ENCODE data around the gene ATP5F1A. TPM values are rescaled to one million over a fixed set of nuclear protein-coding genes. Genes with fewer than 3 reads are reported as not detected.
"Not testable (repeated sequence)": the region's sequence is repeated elsewhere in the genome, so short reads cannot be mapped to it uniquely, and the experiment has no call there.

The ATP5F1A gene
- total and polyA plus RNA-seq, 2 donors: 390 to 406 TPM

DNA sequence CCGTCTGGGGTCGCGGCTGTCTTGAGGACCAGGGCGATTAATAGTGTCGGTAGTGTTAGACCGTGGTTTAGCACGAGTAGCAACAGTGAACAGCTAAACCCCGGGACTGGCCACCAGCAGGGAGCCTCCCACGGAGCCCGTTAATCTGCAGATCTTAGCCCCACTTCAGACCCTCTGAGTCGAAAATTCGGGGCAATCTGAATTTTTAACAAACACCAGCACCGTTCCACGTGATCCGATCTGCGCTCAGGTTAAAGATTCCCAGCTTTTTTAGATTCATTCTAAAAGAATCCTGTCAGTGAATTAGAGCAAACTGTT, 479 bp upstream of the ATP5F1A start:
- DNase-seq (ENCODE audit: extremely low spot score): no peak
- H3K4me1 ChIP-seq (ENCODE audit: insufficient read depth): peaks cover 3% of the 10 kb centered on the region
- peak overlapping the region; percentile 85 for H3K4me3 ChIP-seq (ENCODE audit: low read depth, low read length)
- no peak overlapping the region for H3K27ac ChIP-seq (ENCODE audit: low read depth)
- WGBS: 14% methylated on average over 16 of the region's 16 CpGs
- H3K36me3 ChIP-seq (ENCODE audit: insufficient read depth): no peaks in the 10 kb centered on the region

DNA sequence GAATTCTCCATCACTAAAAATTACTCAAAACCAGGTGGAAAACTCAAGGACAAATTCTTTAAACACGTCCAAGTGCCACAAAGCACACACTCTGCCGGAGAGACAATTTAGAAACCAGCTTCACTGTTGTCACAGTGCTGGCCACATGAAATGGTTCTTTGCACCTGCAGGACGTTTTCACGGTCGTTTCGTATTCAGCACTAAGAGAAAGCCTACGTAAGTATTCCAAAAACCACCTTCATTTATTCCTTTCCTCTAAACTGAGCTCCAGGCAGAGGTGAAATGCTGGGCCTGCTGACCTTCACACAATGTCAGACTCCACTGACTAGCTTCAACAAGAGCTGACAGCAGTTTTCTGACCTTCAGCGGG, 680 bp downstream of the ATP5F1A start:
- peak overlapping the region; percentile 87 for H3K27ac ChIP-seq (ENCODE audit: low read depth)
- no peak for DNase-seq (ENCODE audit: extremely low spot score)
- under 1% methylated on average over 8 of the region's 8 CpGs for WGBS
- H3K4me1 ChIP-seq (ENCODE audit: insufficient read depth): peaks cover 3% of the 10 kb centered on the region
- no peaks in the 10 kb centered on the region for H3K36me3 ChIP-seq (ENCODE audit: insufficient read depth)
- H3K4me3 ChIP-seq (ENCODE audit: low read depth, low read length): peak overlapping the region; percentile 85

DNA sequence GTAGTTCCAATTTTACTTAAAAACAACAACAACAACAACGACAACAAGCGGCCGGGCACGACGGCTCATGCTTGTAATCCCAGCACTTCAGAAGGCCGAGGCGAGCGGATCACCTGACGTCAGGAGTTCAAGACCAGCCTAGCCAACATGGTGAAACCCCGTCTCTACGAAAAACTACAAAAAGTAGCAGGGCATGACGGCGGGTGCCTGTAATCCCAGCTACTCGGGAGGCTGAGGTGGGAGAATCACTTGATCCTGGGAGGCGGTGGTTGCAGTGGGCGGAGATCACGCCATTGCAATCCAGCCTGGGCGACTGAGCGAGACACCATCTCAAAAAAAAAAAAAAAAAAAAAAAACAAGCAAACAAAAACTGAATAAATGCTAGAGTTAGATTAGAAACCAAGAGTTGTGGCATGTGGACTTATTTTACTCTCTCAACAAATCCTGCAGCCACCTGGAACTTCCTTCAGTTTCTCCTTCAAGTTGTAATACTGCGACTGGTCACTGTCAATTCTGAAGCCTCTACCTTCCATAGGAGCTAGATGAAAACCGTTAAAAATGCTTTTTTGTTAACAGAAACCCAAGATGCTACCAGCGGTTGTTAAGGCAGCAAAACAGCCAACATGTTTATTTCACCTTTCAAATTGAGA, 1.3 kb downstream of the ATP5F1A start:
- DNase-seq (ENCODE audit: extremely low spot score): no peak
- no peak overlapping the region for H3K27ac ChIP-seq (ENCODE audit: low read depth)
- peak overlapping the region; percentile 85 for H3K4me3 ChIP-seq (ENCODE audit: low read depth, low read length)
- H3K36me3 ChIP-seq (ENCODE audit: insufficient read depth): no peaks in the 10 kb centered on the region
- 42% methylated on average over 22 of the region's 22 CpGs for WGBS
- peaks cover 3% of the 10 kb centered on the region for H3K4me1 ChIP-seq (ENCODE audit: insufficient read depth)

DNA sequence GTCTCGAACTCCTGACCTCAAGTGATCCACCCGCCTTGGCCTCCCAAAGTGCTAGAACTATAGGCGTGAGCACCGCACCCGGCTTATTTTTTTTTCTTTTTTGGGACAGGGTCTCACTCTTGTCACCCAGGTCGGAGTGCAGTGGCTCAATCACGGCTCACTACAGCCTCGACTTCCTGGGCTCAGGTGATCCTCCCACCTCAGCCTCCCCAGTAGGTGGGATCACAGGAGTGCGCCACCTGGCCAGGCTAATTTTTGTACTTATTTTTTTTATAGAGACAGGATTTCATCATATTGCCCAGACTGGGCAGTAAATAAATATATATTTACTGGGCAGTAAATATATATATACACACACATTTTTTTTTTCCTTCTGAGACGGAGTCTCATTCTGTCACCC, 2.6 kb downstream of the ATP5F1A start:
- no peak for DNase-seq (ENCODE audit: extremely low spot score)
- Histone ChIP-seq H3K27ac (ENCODE audit: low read depth) (no peak overlapping the region), H3K36me3 (ENCODE audit: insufficient read depth) (peaks cover 3% of the 10 kb centered on the region), H3K4me3 (ENCODE audit: low read depth, low read length) (no peak overlapping the region), H3K4me1 (ENCODE audit: insufficient read depth) (peaks cover 3% of the 10 kb centered on the region)
- WGBS: 97% methylated on average over 10 of the region's 10 CpGs

DNA sequence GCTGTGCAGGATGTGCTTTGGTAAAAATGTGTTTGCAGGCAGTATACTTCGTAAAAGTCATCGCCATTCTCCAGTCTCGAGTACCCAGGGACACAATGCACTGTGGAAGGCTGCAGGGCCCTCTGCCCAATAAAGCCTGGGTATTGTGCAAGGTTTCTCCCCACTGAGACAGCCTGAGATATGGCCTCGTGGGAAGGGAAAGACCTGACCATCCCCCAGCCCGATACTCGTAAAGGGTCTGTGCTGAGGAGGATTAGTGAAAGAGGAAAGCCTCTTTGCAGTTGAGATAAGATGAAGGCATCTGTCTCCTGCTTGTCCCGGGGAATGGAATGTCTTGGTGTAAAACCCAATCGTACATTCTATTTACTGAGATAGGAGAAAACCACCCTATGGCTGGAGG, 9.6 kb downstream of the ATP5F1A start:
- not testable (repeated sequence) for H3K27ac ChIP-seq (ENCODE audit: low read depth); H3K4me3 ChIP-seq (ENCODE audit: low read depth, low read length); DNase-seq (ENCODE audit: extremely low spot score); H3K4me1 ChIP-seq (ENCODE audit: insufficient read depth)
- H3K36me3 ChIP-seq (ENCODE audit: insufficient read depth): peaks cover 16% of the 10 kb centered on the region
- WGBS: 40% methylated on average over 8 of the region's 8 CpGs

DNA sequence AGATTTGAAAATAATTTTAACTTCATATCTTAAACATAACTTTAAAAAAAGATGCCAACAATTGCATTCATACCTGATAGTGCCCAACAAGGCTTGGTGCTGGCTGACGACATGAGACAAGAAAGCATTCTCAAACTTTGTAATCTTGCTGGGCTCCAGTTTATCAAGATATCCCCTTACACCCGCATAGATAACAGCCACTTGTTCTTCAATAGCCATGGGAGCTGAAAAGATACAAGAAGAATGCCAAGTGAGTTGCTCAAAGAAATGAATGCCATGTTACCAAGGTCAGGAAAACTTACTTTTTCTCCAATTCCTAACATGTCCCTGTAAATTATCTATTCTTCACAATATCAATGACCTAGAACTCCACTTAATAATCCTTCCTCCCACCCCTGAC, 13.7 kb downstream of the ATP5F1A start:
- Histone ChIP-seq H3K4me1 (ENCODE audit: insufficient read depth) (no peaks in the 10 kb centered on the region), H3K4me3 (ENCODE audit: low read depth, low read length) (no peak overlapping the region), H3K36me3 (ENCODE audit: insufficient read depth) (peaks cover 14% of the 10 kb centered on the region), H3K27ac (ENCODE audit: low read depth) (no peak overlapping the region)
- no peak for DNase-seq (ENCODE audit: extremely low spot score)
- WGBS: 60% methylated on average over 2 of the region's 2 CpGs

DNA sequence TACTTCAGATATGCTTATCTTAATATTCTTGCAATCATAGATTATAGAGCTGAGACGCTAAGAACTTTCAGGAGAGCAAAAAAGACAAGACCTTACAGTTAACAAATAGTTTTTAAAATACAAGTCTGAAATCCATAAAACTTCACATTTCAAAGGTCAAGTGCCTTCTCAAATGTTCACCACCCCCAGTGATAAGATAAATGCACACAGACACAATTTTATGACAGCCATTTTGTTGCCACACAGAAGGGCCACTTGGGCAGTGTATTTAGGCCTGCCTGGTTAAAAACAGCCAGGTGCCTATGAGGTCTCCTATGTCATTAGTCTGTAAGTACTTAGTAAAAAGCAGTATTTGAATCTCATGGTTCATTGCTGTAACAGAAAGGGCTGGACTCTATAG, 17.9 kb downstream of the ATP5F1A start:
- DNase-seq (ENCODE audit: extremely low spot score): no peak
- no peak overlapping the region for H3K27ac ChIP-seq (ENCODE audit: low read depth)
- no peaks in the 10 kb centered on the region for H3K4me1 ChIP-seq (ENCODE audit: insufficient read depth)
- H3K4me3 ChIP-seq (ENCODE audit: low read depth, low read length): no peak overlapping the region
- 74% methylated on average over 1 of the region's 1 CpG for WGBS
- peaks cover 4% of the 10 kb centered on the region for H3K36me3 ChIP-seq (ENCODE audit: insufficient read depth)

DNA sequence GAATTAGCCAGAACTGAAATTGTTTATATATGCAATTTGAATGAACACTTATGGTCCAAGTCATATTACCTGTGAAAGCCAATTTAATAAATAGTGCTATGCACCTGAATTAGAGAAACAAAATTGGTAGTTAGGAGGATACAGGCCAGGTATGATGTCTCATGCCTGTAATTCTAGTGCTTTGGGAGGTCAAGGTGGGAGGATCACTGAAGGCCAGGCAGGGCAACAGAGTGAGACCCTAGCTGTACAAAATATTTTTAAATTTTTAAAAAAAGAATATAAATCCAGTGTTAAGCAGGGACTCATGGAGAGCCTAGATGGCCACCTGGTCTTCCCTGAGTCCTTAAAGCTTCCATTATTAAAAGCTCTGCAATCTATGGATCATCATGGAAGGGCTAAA, 18.8 kb downstream of the ATP5F1A start:
- no peak for DNase-seq (ENCODE audit: extremely low spot score)
- no peak overlapping the region for H3K4me3 ChIP-seq (ENCODE audit: low read depth, low read length)
- no peaks in the 10 kb centered on the region for H3K4me1 ChIP-seq (ENCODE audit: insufficient read depth)
- peaks cover 4% of the 10 kb centered on the region for H3K36me3 ChIP-seq (ENCODE audit: insufficient read depth)
- no peak overlapping the region for H3K27ac ChIP-seq (ENCODE audit: low read depth)

DNA sequence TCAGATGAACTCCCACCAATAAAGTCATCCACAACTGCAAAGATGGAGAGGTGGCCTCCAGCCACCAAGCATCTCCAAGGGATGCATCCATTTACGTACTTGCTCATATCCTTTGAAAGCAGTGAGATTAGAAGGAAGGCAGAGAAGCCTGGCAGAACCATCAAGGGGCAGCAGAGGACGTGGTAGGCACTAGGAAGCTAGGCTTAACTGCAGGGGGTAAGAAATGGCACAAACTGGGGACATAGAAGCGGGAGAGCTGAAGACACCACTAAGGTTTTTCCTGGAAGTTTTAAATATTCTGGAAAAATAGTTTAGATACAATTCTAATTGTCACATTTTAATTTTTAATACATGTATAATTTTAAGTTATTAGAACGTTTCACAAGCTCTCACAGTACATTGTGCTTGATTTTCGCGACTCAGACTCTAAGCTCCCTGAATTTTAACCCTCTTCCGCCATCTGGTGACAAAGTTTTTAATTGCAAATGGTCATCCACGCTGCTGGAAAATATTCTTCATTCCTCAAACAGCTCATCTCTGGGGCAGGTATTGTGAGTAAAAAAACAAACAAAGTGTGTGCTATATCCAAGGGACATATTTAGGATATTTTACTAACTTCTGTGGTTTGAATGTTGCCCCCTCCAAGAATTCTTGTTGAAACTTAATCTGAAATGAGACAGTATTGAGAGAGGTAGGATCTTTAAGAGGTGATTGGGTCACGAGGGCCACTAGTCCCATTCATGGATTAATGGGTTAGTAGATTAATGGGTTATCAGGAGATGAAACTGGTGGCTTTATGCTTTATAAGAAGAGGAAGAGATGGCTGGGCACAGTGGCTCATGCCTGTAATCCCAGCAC, 24.4 kb downstream of the ATP5F1A start:
- Histone ChIP-seq H3K4me3 (ENCODE audit: low read depth, low read length) (no peak overlapping the region), H3K27ac (ENCODE audit: low read depth) (no peak overlapping the region), H3K4me1 (ENCODE audit: insufficient read depth) (peaks cover 1% of the 10 kb centered on the region), H3K36me3 (ENCODE audit: insufficient read depth) (no peaks in the 10 kb centered on the region)
- WGBS: 32% methylated on average over 9 of the region's 9 CpGs
- peak; percentile 33 for DNase-seq (ENCODE audit: extremely low spot score)

DNA sequence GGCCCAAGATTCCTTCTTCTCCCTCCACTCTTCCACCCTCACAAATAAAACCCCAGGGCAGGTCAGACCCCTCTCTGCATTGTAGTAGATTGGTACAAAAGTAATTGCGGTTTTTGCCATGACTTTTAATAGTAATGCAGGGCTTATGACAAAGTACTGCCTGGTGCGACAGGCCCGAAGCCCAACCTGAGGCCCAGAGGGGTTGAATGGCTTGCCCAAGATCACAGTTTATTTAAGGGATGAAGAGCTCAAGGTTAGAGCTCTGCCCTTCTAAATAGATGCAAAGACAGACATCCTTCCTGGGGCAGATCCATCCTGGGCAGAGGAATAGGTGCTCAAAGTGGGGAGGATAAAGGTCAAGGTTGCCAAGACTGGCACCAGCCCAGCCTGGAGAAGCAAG, 25.1 kb downstream of the ATP5F1A start:
- H3K4me3 ChIP-seq (ENCODE audit: low read depth, low read length): no peak overlapping the region
- no peaks in the 10 kb centered on the region for H3K36me3 ChIP-seq (ENCODE audit: insufficient read depth)
- H3K4me1 ChIP-seq (ENCODE audit: insufficient read depth): peaks cover 1% of the 10 kb centered on the region
- no peak for DNase-seq (ENCODE audit: extremely low spot score)
- H3K27ac ChIP-seq (ENCODE audit: low read depth): no peak overlapping the region
- 84% methylated on average over 3 of the region's 3 CpGs for WGBS

DNA sequence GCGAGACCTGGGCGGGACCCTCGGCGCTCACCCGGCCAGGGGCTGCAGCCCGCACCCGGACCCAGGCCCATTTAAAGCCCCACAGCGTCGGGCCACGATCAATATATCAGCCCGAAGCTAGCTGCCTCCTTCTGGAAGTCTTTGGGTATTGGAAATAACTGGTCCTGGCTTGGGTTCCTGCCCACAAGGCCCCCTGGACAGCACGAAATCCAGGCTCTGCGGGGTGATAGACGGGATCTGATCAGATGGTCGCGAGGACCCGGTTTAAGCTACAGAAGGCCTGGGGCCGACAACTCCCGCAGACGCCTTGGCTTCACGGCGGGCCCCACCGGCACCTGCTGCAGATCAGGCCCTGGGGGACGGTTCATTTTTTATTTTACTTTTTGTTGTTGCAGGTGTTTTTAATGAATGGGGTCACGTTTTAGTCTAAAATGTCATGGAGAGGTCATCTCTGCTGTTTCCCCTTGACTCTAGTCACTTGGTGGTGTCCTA, 25.7 kb downstream of the ATP5F1A start:
- Histone ChIP-seq H3K4me3 (ENCODE audit: low read depth, low read length) (peak overlapping the region; percentile 77), H3K4me1 (ENCODE audit: insufficient read depth) (peaks cover 1% of the 10 kb centered on the region), H3K36me3 (ENCODE audit: insufficient read depth) (no peaks in the 10 kb centered on the region), H3K27ac (ENCODE audit: low read depth) (no peak overlapping the region)
- WGBS: 22% methylated on average over 25 of the region's 25 CpGs
- no peak for DNase-seq (ENCODE audit: extremely low spot score)

DNA sequence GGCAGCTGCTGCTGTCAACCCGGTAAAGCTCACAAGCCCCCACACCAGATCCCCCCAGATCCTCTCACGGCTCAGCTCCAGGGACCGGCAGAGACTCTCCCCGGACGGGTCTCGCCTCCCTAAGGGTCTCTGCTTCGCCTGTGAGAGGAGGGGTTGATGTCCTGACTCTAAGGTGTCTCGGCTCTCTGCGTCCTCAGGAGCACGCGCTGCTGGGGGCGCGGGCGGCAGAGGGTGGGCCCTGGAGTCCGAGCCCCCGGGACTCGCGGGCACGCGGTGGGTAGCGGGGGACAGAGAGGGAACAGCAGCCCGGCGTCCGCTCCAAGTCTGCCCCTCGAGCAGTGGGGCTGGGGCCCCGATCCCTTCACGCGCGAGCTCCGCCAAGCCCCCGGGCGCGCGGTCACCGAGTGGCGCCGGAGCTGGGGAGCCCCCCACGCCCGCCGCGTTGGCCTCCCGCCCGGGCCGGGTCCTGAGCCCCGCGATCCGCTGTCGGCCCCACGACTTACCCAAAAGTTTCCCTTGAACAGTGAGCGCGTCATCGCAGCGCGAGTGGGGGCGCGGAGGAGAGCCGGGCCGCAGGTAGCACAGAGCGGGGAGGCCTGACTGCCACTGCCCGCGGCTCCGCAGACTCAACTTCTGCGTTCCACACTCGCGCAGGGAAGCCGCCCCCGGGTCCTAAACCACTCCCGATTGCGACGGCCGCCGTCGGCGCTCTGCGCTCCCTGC, 26.3 kb downstream of the ATP5F1A start, which contains the start of gene PSTPIP2:
PSTPIP2 (minus strand) TSS at position 608 of the 723 bp plus-strand sequence; CDS start at position 536, 72 bp downstream.
- no peak for DNase-seq (ENCODE audit: extremely low spot score)
- H3K4me3 ChIP-seq (ENCODE audit: low read depth, low read length): peak within 1 kb of the TSS; percentile 77
- H3K27ac ChIP-seq (ENCODE audit: low read depth): no peak within 1 kb of the TSS
- under 1% methylated on average over 75 of the region's 75 CpGs for WGBS
- H3K36me3 ChIP-seq (ENCODE audit: insufficient read depth): no peaks in the 10 kb centered on the region
- H3K4me1 ChIP-seq (ENCODE audit: insufficient read depth): peaks cover 1% of the 10 kb centered on the region

DNA sequence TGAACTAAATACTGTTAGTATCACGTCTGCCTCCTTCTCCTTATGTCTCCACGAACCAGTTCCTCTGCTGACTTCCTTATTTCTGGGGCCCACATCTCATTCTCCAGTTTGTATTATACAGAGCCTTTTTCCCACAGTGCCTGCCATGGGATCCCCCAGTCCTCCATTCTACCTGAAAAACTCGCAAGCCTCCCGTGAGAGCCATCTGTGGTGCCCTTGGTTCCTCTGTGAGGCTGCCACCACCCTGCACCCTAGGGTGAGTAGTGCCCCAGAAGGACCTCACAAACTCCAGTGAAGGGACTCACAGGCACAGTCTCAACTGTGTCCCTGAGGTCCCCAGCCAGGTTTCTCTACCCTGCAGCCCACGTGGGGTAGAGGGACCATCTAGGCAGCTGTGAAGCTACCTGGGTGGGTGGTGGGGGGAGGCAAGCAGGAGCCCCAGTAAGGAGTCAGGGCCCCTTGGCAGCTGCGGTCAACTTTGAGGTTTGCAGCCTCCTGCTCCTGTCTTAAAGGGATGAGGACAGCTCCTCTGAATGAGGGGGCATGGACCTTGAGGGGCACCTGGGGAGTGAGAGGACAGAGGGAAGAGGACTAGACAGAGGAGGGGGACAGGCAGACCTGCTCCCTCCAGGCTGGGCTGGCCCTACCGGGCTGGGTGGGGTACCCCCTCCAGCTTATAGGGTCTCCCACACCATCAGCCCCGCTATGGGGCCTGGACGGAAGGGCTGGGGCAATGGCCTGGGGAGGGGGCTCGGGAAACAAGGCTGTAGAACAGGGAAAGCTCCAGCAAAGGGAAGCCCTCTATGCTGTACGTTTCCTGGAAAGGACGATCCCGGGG, 27.1 kb downstream of the ATP5F1A start:
- peaks cover 1% of the 10 kb centered on the region for H3K4me1 ChIP-seq (ENCODE audit: insufficient read depth)
- peak overlapping the region; percentile 77 for H3K4me3 ChIP-seq (ENCODE audit: low read depth, low read length)
- no peak for DNase-seq (ENCODE audit: extremely low spot score)
- no peaks in the 10 kb centered on the region for H3K36me3 ChIP-seq (ENCODE audit: insufficient read depth)
- WGBS: 38% methylated on average over 13 of the region's 13 CpGs
- no peak overlapping the region for H3K27ac ChIP-seq (ENCODE audit: low read depth)
